AG08396 (cell line): ENCODE data around the gene PCDHB9.
"Not testable (repeated sequence)": the region's sequence is repeated elsewhere in the genome, so short reads cannot be mapped to it uniquely, and the experiment has no call there.

Experiments used
- DNase-seq: peaks from one replicate; pipeline ENCODE4 v3.0.0; 2012; ENCODE audit warnings: low spot score, mixed read lengths

PCDHB9 gene

DNA sequence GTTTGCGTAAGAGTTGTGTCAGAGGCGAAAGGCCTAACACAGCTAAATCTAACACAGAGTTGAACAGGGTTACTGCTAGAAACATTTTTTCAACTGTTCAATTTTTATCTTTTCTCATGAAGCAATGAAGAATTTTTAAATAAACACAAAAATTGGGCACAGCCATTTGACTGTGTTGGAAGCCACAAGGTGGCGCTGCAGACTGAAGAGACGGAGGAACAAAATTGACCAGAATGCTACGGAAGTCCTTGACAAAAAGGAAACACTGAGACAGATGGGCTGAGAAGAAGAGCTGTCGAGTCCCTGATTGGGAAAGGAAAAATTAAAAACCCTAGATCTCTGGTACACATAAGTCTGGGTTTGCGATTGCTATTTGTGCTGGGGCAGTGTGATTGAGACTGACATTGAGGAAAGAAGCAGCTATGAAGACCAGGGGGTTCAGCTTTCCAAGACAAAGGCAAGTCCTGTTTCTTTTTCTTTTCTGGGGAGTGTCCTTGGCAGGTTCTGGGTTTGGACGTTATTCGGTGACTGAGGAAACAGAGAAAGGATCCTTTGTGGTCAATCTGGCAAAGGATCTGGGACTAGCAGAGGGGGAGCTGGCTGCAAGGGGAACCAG, at the start of gene PCDHB9:
Gene PCDHB9, plus strand, starts transcription at position 265 of the 616 bp plus-strand sequence. Its CDS starts 158 bp downstream, at position 423.
- peak; percentile 68 for DNase-seq

DNA sequence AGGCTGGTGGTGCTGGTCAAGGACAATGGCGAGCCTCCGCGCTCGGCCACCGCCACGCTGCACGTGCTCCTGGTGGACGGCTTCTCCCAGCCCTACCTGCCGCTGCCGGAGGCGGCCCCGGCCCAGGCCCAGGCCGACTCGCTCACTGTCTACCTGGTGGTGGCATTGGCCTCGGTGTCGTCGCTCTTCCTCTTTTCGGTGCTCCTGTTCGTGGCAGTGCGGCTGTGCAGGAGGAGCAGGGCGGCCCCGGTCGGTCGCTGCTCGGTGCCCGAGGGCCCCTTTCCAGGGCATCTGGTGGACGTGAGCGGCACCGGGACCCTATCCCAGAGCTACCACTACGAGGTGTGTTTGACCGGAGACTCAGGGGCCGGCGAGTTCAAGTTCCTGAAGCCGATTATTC, 49.6 kb upstream of the PCDHB9 start:
- DNase-seq = not testable (repeated sequence)

DNA sequence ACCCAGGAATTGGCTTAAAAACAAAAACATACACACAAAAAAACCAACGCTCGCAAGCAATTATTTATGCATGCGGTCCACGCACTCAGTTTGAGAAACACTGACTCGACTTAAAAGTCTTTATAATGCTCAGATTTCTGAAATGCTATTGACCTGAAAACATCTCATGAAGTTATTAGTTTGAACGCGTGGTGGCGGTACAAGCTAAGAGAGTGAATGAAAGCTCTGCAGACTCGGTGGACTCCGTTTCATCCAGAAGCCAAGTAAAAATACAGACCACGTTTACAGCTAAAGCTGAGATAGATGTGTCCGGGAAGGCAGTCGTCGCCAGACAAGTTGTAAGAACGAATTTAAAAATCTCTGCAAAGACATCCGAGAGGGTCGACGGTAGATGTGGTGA, 37.1 kb upstream of the PCDHB9 start, which contains the start of gene PCDHB6:
Gene PCDHB6, plus strand, starts transcription at position 246 of the 400 bp plus-strand sequence. CDS start 201 bp downstream, outside the sequence.
- DNase-seq = peak; percentile 54

DNA sequence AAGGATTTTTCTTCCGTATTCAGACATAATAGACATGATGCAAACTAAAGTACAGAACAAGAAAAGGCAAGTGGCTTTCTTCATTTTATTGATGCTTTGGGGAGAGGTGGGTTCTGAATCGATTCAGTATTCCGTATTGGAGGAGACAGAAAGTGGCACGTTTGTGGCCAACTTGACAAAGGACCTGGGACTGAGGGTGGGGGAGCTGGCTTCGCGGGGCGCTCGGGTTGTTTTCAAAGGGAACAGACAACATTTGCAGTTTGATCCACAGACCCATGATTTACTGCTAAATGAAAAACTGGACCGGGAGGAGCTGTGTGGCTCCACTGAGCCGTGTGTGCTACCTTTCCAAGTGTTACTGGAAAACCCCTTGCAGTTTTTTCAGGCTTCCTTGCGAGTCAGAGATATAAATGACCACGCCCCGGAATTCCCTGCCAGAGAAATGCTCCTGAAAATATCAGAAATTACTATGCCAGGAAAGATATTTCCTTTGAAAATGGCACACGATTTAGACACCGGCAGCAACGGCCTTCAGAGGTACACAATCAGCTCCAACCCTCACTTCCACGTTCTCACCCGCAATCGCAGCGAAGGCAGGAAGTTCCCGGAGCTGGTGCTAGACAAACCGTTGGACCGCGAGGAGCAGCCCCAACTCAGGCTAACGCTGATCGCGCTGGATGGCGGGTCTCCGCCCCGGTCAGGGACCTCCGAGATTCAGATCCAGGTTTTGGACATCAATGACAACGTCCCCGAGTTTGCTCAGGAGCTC, 36.6 kb upstream of the PCDHB9 start:
- DNase-seq = no peak

DNA sequence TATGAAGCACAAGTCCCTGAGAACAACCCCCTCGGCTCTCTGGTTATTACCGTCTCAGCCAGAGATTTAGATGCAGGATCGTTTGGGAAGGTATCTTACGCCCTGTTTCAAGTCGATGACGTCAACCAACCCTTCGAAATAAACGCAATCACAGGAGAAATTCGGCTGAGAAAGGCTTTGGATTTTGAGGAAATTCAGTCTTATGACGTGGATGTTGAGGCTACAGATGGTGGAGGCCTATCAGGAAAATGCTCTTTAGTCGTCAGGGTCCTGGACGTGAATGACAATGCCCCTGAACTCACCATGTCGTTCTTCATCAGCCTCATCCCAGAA, 36.0 kb upstream of the PCDHB9 start:
- no peak for DNase-seq

DNA sequence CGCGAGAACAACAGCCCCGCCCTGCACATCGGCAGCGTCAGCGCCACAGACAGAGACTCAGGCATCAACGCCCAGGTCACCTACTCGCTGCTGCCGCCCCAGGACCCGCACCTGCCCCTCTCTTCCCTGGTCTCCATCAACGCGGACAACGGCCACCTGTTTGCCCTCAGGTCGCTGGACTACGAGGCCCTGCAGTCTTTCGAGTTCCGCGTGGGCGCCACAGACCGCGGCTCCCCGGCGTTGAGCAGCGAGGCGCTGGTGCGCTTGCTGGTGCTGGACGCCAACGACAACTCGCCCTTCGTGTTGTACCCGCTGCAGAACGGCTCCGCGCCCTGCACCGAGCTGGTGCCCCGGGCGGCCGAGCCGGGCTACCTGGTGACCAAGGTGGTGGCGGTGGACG, 35.3 kb upstream of the PCDHB9 start:
- DNase-seq = not testable (repeated sequence)

DNA sequence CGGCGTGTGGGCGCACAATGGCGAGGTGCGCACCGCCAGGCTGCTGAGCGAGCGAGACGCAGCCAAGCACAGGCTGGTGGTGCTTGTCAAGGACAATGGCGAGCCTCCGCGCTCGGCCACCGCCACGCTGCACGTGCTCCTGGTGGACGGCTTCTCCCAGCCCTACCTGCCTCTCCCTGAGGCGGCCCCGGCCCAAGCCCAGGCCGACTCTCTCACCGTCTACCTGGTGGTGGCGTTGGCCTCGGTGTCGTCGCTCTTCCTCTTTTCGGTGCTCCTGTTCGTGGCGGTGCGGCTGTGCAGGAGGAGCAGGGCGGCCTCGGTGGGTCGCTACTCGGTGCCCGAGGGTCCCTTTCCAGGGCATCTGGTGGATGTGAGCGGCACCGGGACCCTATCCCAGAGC, 34.9 kb upstream of the PCDHB9 start:
- DNase-seq = not testable (repeated sequence)

DNA sequence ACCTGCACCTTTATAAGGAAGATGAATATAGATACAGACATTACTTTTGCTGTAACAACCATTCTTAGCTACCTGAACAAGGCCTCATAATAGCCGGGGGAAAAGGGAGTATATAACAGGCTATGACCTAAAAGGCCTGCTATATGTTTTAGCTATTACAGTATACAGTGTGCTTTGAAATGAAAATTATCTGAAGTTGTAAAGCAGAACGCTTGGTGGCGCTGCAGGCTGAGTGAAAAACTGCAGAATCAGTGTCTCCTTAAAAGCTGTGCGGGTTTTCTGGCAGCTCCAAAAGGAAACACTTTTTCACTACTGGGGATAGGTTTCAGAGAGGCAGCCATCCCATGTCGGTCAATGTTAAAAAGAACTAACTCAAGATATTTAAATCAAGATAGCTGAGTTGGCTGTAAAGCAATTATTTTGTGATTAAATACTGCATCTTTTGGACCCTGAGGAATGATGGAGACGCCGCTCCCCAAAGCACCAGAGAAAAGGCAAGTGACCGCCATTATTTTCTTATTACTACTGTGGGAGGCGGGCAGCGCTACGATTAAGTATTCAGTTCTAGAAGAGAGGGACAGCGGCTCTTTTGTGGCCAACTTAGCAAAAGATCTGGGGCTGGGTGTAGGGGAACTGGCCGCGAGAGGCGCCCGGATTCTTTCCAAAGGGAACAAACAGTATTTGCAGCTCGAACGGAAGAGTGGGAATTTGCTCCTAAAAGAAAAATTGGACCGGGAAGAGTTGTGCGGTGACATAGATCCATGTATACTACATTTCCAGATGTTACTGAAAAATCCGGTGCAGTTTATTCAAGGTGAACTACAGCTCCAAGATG, 31.2 kb upstream of the PCDHB9 start:
- no peak for DNase-seq

DNA sequence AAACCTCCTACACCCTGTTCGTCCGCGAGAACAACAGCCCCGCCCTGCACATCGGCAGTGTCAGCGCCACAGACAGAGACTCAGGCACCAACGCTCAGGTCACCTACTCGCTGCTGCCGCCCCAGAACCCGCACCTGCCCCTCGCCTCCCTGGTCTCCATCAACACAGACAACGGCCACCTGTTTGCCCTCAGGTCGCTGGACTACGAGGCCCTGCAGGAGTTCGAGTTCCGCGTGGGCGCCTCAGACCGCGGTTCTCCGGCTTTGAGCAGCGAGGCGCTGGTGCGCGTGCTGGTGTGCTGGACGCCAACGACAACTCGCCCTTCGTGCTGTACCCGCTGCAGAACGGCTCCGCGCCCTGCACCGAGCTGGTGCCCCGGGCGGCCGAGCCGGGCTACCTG, 29.6 kb upstream of the PCDHB9 start:
- DNase-seq = not testable (repeated sequence)

DNA sequence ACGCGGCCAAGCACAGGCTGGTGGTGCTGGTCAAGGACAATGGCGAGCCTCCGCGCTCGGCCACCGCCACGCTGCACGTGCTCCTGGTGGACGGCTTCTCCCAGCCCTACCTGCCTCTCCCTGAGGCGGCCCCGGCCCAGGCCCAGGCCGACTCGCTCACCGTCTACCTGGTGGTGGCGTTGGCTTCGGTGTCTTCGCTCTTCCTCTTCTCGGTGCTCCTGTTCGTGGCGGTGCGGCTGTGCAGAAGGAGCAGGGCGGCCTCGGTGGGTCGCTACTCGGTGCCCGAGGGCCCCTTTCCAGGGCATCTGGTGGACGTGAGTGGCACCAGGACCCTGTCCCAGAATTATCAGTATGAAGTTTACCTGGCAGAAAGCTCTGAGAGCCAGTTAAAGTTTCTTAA, 29.1 kb upstream of the PCDHB9 start:
- DNase-seq = not testable (repeated sequence)

DNA sequence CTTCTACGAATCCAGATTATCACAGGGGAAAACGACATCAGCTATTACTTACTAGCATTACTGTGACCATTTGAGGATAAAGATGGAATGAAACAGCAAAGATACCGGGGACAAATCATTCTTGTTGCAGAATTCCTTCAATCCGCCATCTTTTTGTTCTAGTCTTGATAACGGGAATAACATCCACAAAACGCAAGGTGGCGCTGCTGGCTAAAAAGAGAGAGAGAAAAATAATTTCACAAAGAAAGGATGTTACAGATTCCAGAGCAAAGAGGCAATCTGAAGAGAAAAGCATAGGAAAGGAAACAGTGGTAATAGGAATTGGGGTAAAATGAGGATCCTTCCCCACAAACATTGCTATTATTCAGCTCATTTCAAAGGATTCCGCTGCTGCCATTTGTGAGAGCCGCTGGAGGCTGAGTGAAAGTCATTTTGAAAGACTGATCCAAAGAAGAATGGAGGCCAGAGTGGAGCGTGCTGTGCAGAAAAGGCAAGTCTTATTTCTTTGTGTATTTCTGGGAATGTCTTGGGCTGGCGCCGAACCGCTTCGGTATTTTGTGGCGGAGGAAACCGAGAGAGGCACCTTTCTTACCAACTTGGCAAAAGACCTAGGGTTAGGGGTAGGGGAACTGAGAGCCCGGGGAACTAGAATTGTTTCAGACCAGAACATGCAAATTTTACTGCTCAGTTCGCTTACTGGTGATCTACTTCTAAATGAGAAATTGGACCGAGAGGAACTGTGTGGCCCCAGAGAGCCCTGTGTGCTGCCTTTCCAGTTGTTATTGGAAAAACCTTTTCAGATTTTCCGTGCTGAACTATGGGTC, 14.4 kb upstream of the PCDHB9 start, which contains the start of gene PCDHB7:
Gene PCDHB7, plus strand, starts transcription at position 264 of the 824 bp plus-strand sequence. Its CDS starts 192 bp downstream, at position 456.
- DNase-seq = peak; percentile 58

DNA sequence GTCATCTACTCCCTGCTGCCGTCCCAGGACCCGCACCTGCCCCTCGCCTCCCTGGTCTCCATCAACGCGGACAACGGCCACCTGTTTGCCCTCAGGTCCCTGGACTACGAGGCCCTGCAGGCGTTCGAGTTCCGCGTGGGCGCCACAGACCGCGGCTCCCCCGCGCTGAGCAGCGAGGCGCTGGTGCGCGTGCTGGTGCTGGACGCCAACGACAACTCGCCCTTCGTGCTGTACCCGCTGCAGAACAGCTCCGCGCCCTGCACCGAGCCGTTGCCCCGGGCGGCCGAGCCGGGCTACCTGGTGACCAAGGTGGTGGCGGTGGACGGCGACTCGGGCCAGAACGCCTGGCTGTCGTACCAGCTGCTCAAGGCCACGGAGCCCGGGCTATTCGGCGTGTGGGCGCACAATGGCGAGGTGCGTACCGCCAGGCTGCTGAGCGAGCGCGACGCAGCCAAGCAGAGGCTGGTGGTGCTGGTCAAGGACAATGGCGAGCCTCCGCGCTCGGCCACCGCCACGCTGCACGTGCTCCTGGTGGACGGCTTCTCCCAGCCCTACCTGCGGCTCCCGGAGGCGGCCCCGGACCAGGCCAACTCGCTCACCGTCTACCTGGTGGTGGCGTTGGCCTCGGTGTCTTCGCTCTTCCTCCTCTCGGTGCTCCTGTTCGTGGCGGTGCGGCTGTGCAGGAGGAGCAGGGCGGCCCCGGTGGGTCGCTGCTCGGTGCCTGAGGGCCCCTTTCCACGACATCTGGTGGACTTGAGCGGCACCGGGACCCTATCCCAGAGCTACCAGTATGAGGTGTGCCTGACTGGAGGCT, 12.5 kb upstream of the PCDHB9 start:
- not testable (repeated sequence) for DNase-seq

DNA sequence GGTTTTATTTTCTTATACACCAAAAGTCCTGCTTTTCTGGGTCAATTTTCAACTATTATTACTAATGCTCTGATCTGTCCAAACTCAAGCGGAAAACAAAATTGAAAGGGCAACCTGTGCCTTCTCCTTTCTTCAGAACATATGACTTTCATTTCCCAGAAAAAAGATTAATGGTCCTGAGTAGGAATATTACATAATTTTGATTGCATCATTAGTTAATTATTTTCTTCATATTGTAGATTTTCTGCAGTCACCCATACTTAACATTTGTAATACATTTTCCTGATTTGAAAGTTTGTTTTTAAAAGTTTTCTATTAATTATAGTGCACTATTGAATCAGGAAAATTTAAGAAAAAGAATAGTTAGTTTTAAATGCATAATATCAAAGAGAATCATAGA, 11.0 kb upstream of the PCDHB9 start:
- DNase-seq = no peak

DNA sequence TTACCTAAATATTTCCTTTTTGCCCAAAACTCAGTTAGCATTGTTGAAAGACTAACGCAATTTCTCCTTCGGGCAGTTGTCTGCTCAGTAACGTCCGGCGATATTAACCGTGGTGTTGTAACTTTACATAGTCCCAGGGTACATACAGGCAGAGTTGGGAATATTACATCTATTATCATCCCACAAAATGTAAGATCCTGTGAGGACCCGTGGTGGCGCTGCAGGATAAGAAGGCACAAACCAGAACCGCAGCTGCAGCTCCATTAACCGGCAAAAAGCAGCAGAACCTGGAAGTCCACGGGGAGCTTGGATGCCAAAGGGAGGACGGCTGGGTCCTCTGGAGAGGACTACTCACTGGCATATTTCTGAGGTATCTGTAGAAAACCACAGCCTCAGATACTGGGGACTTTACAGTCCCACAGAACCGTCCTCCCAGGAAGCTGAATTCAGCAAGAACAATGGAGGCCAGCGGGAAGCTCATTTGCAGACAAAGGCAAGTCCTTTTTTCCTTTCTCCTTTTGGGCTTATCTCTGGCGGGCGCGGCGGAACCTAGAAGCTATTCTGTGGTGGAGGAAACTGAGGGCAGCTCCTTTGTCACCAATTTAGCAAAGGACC, 9.3 kb upstream of the PCDHB9 start, which contains the start of gene PCDHB8:
Gene PCDHB8, plus strand, starts transcription at position 214 of the 615 bp plus-strand sequence. Its CDS starts 245 bp downstream, at position 459.
- DNase-seq = peak; percentile 53

DNA sequence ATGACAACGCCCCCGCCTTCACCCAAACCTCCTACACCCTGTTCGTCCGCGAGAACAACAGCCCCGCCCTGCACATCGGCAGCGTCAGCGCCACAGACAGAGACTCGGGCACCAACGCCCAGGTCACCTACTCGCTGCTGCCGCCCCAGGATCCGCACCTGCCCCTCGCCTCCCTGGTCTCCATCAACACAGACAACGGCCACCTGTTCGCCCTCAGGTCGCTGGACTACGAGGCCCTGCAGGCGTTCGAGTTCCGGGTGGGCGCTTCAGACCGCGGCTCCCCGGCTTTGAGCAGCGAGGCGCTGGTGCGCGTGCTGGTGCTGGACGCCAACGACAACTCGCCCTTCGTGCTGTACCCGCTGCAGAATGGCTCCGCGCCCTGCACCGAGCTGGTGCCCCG, 7.6 kb upstream of the PCDHB9 start:
- DNase-seq = not testable (repeated sequence)

DNA sequence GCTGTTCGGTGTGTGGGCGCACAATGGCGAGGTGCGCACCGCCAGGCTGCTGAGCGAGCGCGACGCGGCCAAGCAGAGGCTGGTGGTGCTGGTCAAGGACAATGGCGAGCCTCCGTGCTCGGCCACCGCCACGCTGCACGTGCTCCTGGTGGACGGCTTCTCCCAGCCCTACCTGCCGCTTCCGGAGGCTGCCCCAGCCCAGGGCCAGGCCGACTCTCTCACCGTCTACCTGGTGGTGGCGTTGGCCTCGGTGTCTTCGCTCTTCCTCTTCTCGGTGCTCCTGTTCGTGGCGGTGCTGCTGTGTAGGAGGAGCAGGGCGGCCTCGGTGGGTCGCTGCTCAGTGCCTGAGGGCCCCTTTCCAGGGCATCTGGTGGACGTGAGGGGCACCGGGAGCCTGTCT, 7.1 kb upstream of the PCDHB9 start:
- not testable (repeated sequence) for DNase-seq

DNA sequence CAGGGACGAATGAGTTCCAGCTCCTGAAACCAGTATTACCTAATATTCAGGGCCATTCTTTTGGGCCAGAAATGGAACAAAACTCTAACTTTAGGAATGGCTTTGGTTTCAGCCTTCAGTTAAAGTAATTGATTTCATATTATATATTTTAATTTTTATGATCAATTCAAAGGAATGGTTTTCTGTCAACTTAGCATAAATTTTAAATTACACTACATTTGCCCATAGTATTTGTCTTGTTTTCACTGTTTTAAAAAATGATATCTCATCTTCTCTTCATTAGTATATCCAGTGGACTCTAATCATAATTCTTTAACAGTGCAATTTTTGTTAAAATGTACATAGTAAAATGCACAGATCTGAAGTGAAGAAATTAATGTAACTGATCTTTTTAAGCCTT, 6.6 kb upstream of the PCDHB9 start:
- DNase-seq = no peak

DNA sequence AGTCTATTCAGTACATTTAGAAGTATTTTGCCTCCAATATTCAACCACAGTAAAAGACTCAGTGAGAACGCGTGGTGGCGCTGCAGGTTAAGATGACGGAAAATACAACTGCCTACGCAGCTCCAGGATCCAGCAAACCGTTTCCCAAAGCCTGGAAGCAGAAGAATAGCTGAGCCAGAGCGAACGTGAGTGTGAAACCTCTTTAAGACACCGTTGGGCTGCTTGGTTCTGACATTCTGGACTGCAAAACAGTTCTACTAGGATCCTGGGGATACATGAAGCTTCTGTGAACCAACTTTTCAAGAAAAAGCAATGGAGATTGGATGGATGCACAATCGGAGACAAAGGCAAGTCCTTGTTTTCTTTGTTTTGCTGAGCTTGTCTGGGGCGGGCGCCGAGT, 4.7 kb upstream of the PCDHB9 start, which contains the start of gene PCDHB16:
Gene PCDHB16, plus strand, starts transcription at position 140 of the 400 bp plus-strand sequence. Its CDS starts 173 bp downstream, at position 313.
- DNase-seq = peak; percentile 74

DNA sequence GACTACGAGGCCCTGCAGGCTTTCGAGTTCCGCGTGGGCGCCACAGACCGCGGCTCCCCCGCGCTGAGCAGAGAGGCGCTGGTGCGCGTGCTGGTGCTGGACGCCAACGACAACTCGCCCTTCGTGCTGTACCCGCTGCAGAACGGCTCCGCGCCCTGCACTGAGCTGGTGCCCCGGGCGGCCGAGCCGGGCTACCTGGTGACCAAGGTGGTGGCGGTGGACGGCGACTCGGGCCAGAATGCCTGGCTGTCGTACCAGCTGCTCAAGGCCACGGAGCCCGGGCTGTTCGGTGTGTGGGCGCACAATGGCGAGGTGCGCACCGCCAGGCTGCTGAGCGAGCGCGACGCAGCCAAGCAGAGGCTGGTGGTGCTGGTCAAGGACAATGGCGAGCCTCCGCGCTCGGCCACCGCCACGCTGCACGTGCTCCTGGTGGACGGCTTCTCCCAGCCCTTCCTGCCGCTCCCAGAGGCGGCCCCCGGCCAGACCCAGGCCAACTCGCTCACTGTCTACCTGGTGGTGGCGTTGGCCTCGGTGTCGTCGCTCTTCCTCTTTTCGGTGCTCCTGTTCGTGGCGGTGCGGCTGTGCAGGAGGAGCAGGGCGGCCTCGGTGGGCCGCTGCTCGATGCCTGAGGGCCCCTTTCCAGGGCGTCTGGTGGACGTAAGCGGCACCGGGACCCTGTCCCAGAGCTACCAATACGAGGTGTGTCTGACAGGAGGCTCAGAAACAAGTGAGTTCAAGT, 2.7 kb upstream of the PCDHB9 start:
- DNase-seq = not testable (repeated sequence)
